Measurements from ENCODE around the gene PYURF.

Gene PYURF

GRCh38 chr4:88524171-88524570, 595 bp upstream of the PYURF start:
- peak overlapping the region; percentile 84 for H3K4me3 ChIP-seq (ENCODE audit: low read length)
- no peak for TF ChIP-seq ZNF274 (IDR thresholded peaks at IDR 0.05; ENCODE audit: low read depth, low read length)

- peak overlapping the region; percentile 84 for H3K4me3 ChIP-seq (ENCODE audit: low read length)
- TF ChIP-seq ZNF274 (IDR thresholded peaks at IDR 0.05; ENCODE audit: low read depth, low read length), result no peak
These were observed 763 bp downstream of the PYURF start for GRCh38 chr4:88522702-88523324.

DNA sequence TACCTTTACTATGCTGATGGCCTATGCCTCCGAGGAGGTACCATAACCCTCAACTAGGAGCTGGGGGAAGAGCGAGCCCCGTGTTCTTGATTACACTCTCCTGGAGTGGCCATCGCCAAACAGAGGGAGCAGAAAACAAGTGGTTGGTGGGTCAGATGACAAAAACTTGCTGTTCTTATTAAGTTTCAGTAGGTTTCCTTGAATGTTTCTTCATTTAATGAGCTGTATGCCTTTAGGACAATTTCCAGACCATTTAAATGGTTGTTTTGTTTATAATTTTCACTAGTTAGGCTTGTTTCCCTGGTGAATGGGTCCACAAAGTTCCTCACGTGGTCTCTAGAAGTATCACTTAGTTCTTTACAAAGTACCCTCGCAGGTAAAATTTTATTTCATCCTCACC, 4.7 kb downstream of the PYURF start:
- no peak overlapping the region for H3K4me3 ChIP-seq (ENCODE audit: low read length)
- TF ChIP-seq ZNF274 (IDR thresholded peaks at IDR 0.05; ENCODE audit: low read depth, low read length), result no peak

DNA sequence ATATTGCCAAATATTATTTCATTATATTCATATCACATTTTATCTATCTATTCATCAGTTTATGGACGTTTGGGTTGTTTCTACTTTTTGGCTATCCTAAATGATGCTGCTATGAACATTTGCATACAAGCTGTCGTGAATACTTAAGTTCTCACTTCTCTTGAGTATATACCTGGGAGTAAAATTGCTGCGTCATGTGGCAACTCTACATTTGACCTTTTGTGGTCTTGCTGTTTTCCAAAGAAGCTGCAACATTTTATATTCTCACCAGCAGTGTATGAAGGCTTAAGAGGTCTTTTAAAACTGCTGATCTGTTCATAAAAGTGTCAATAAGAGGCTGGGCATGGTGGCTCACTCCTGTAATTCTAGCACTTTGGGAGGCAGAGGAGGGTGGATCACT, 5.8 kb downstream of the PYURF start:
- H3K4me3 ChIP-seq (ENCODE audit: low read length), result no peak overlapping the region
- no peak for TF ChIP-seq ZNF274 (IDR thresholded peaks at IDR 0.05; ENCODE audit: low read depth, low read length)

DNA sequence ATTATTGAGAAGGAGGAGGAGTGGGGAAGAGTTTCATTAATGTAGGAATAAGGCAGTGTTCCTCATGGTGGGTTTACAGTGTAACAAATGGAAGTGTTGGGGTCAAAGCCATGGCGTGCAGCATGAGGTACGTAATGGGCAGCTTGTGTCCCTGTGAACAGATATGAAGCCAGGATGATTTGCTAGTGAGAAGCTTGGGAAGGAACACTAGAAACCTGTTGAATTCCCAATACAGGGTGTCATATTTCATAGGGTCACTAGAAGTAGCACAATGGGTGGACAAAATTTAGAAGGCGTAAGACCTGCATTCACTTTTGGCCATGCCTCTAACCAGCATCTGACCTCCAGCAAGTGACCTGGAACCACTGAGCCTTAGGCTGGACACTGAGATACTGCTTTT, 6.8 kb downstream of the PYURF start:
- TF ChIP-seq ZNF274 (IDR thresholded peaks at IDR 0.05; ENCODE audit: low read depth, low read length), result no peak

GRCh38 chr4:88514557-88515511, 8.7 kb downstream of the PYURF start:
- no peak for TF ChIP-seq ZNF274 (IDR thresholded peaks at IDR 0.05; ENCODE audit: low read depth, low read length)
- no peak overlapping the region for H3K4me3 ChIP-seq (ENCODE audit: low read length)

More for the DNA sequence above, 6.8 kb downstream of the PYURF start:
- no peak overlapping the region for H3K4me3 ChIP-seq (ENCODE audit: low read length)

DNA sequence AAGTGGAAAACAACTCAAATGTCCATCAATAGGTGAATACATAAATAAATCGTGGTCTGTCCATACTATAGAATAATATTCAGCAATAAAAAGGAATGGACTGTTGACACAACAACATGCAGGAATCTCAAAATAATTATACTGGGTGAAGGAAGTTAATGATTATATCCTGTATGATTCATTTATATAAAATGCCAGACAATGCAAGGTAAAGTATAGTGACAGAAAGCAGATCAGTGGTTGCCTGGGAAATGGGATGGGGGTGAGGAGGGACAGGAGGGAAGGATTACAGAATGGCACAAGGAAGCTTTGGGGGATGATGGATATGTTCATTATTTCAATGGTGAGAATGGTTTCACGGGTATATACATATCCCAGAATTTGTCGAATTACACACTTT, 12.3 kb downstream of the PYURF start:
- no peak overlapping the region for H3K4me3 ChIP-seq (ENCODE audit: low read length)
- TF ChIP-seq ZNF274 (IDR thresholded peaks at IDR 0.05; ENCODE audit: low read depth, low read length), result no peak

GRCh38 chr4:88503344-88503743, 20.2 kb downstream of the PYURF start:
- no peak for TF ChIP-seq ZNF274 (IDR thresholded peaks at IDR 0.05; ENCODE audit: low read depth, low read length)
- H3K4me3 ChIP-seq (ENCODE audit: low read length), result no peak overlapping the region

DNA sequence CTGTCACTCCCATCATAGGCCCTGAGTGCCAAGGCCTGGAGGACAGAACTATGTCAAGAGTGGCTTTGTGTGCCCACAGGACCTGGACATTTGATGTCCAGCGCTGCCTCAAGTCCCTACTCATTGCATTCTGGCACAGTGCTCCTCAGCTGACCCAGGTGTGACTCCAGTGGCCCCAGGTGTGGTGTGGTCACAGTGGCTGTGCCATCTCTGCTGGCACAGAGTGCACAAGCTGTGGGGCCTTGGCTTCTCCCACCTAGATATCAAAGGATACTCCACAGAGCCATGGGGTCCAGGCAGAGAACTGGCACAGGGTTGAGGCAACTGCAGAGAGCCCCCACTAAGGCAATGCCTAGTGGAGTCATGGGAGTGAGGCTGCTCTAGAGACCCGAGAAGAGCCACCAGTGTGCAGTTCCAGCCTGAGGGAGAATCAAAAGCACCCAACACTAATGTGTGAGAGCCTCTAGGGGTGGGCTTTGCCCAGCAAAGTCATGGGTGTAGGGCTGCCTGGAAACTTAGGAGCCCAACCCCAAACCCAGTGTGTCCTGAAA, 25.6 kb downstream of the PYURF start:
- H3K4me3 ChIP-seq (ENCODE audit: low read length), result no peak overlapping the region
- TF ChIP-seq ZNF274 (IDR thresholded peaks at IDR 0.05; ENCODE audit: low read depth, low read length), result no peak

DNA sequence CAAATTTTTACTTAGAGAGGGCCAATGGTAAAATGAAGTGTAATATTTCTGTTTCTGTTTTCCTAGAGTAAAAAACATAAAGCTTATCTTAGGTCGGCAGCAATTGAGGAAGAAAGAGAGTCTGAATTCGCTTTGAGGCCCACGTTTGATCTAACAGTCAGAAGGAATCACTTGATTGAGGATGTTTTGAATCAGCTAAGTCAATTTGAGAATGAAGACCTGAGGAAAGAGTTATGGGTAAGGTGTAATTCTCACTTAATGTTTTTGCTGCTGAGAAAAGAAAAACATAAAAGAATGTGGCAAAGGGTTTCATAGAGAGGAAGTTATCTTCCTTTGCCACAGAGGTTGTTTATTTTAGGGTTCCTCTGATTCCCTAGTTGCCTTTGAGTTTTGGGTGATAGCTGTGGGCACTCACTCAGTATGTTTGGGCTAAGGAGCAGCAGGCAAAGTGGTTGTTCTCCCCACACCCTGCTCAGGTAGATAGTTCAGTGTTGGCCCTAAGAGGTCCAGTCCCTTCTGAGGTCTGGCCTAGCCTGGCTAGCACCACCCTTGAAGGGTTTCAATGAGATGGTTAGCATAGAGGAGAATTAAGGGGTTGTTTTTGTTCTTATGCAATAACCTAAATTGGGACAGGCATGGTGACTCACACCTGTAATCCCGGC, 34.3 kb downstream of the PYURF start:
- H3K4me3 ChIP-seq (ENCODE audit: low read length), result no peak overlapping the region
- no peak for TF ChIP-seq ZNF274 (IDR thresholded peaks at IDR 0.05; ENCODE audit: low read depth, low read length)

- TF ChIP-seq ZNF274 (IDR thresholded peaks at IDR 0.05; ENCODE audit: low read depth, low read length), result no peak
- no peak overlapping the region for H3K4me3 ChIP-seq (ENCODE audit: low read length)
These were observed 42.0 kb downstream of the PYURF start for GRCh38 chr4:88481537-88481936.

GRCh38 chr4:88478247-88478646, 45.3 kb downstream of the PYURF start:
- TF ChIP-seq ZNF274 (IDR thresholded peaks at IDR 0.05; ENCODE audit: low read depth, low read length), result no peak
- H3K4me3 ChIP-seq (ENCODE audit: low read length), result no peak overlapping the region

- H3K4me3 ChIP-seq (ENCODE audit: low read length), result no peak overlapping the region
- no peak for TF ChIP-seq ZNF274 (IDR thresholded peaks at IDR 0.05; ENCODE audit: low read depth, low read length)
These were observed 46.2 kb downstream of the PYURF start for GRCh38 chr4:88477229-88477860.
